Stomach (tissue), 9 donors: ENCODE results near the gene EFCAB9. TPM values are rescaled to one million over a fixed set of nuclear protein-coding genes. Genes with fewer than 3 reads are reported as not detected.

Source experiments
- DNase-seq, 2 donors: peaks; one replicate each; pipeline versions ENCODE4 v3.0.0 to v3.0.0-alpha.2; 2013 to 2019
- H3K27ac ChIP-seq, 5 donors: fragments of 200-600 bp in 4 of 5; sonication (generic) in 4 of 5; one replicate each; pipeline ENCODE4 v1.5.1; 2013 to 2019; ENCODE audit warnings: mild to moderate bottlenecking in 1 of 5, moderate library complexity in 1 of 5
- H3K27me3 ChIP-seq, 3 donors: fragments of 200-600 bp; sonication (generic); one replicate each; pipeline ENCODE4 v1.5.1; 2017 to 2019; ENCODE audit warnings: mixed run types in 1 of 3
- H3K36me3 ChIP-seq, 4 donors: fragments of 200-600 bp; sonication (generic); 1 replicate in 3 of 4; 2 replicates in 1 of 4; pipeline ENCODE4 v1.5.1; 2016 to 2019
- H3K4me1 ChIP-seq, 4 donors: fragments of 200-600 bp; sonication (generic); one replicate each; pipeline ENCODE4 v1.5.1; 2016 to 2019
- H3K4me3 ChIP-seq, 4 donors: fragments of 200-600 bp; sonication (generic) in 3 of 4; one replicate each; pipeline ENCODE4 v1.5.1; 2016 to 2019; ENCODE audit warnings: mild to moderate bottlenecking in 1 of 4
- H3K9me3 ChIP-seq, 4 donors: fragments of 200-600 bp; sonication (generic); one replicate each; pipeline ENCODE4 v1.5.1; 2016 to 2019
- CTCF ChIP-seq, 7 experiments: fragments of 450-650 bp in 4 of 7; fragments of 200-600 bp in 3 of 7; sonication (generic) in 3 of 7; IDR thresholded peaks; one replicate each; pipeline ENCODE4 v1.5.1; 2016 to 2019; ENCODE audit warnings: antibody characterized with exemption in 7 of 7, control low read depth in 2 of 7, mild to moderate bottlenecking in 1 of 7
- EP300 ChIP-seq: sonication (generic); formaldehyde crosslinking; IDR thresholded peaks from one replicate; pipeline ENCODE4 v1.6.1; 2017; ENCODE audit warnings: antibody characterized with exemption
- POLR2A ChIP-seq, 4 donors: fragments of 450-650 bp; IDR thresholded peaks; one replicate each; pipeline ENCODE4 v1.6.1; 2016; ENCODE audit warnings: antibody characterized with exemption in 4 of 4, control low read depth in 2 of 4, mild to moderate bottlenecking in 1 of 4, moderate library complexity in 1 of 4
- POLR2AphosphoS5 ChIP-seq, 3 donors: sonication (generic); formaldehyde crosslinking; IDR thresholded peaks; one replicate each; pipeline ENCODE4 v1.6.1; 2016; ENCODE audit warnings: antibody characterized with exemption in 3 of 3
- WGBS, 5 donors: extraction: QIAGEN DNeasy Blood & Tissue Kit in 3 of 5; methylation state at CpG; one replicate each; pipeline versions ENCODE4 v1.1.5 to v1.1.7; 2013 to 2018; 5-methylcytosine and 5-hydroxymethylcytosine counted together
- intact Hi-C: fragments of 100-400 bp; cut with DNase I; formaldehyde crosslinking; loops from one replicate; pipeline ENCODE4 v1.15.1; 2023; ENCODE audit warnings: low total_unique reads
- polyA plus RNA-seq, 3 donors: library from polyadenylated mRNA; stranded (reverse); fragments of 200-250 nt; gene quantifications; one replicate each; pipeline ENCODE4 v1.2.3, GENCODE V29; 2013
- total RNA-seq, 5 donors: library from RNA; depleted of rRNA; stranded (reverse); fragments of >200 nt; gene quantifications; one replicate each; pipeline versions ENCODE4 v1.1.0 to v1.2.3, GENCODE V29; 2014 to 2016
- donor health status: healthy with polysubstance abuse.
- donor health status: Bipolar disorder and iron deficiency.
- donor health status: healthy.

The EFCAB9 gene
- total and polyA plus RNA-seq, 8 donors = not detected

- Histone ChIP-seq H3K4me1 (peaks cover 8 to 67% (median 30%) of the 10 kb centered on the region in 4 donors), H3K36me3 (peaks cover 0 to 1% (median 0%) of the 10 kb centered on the region in 4 donors), H3K27me3 (no peaks in the 10 kb centered on the region), H3K27ac (no peak overlapping the region), H3K4me3 (no peak overlapping the region), H3K9me3 (no peaks in the 10 kb centered on the region)
- DNase-seq = no peak
- 88 to 96% (median 94%) methylated on average over 8 of the region's 8 CpGs for WGBS, 5 donors
- TF ChIP-seq POLR2AphosphoS5 (IDR thresholded peaks at IDR 0.05) = no peak
- TF ChIP-seq EP300 = no peak
- no peak for TF ChIP-seq POLR2A (IDR thresholded peaks at IDR 0.05)
- no peak for TF ChIP-seq CTCF (IDR thresholded peaks at IDR 0.05)
- intact Hi-C loops = no loop called here
Measured at GRCh38 chr5:172171118-172171517, 22.9 kb upstream of the EFCAB9 start.

- 80 to 86% (median 84%) methylated on average over 12 of the region's 12 CpGs for WGBS, 5 donors
- Histone ChIP-seq H3K27me3 (no peaks in the 10 kb centered on the region), H3K4me1 (peaks cover 9 to 78% (median 34%) of the 10 kb centered on the region in 4 donors)
Measured at GRCh38 chr5:172172912-172173563, 20.9 kb upstream of the EFCAB9 start.

GRCh38 chr5:172173564-172174153, 20.3 kb upstream of the EFCAB9 start:
- 73 to 82% (median 80%) methylated on average over 9 to 12 of the region's 12 CpGs for WGBS, 5 donors
- H3K36me3 ChIP-seq = no peaks in the 10 kb centered on the region
- H3K4me1 ChIP-seq = peaks cover 15 to 78% (median 37%) of the 10 kb centered on the region in 4 donors
- intact Hi-C loops = no loop called here
- H3K4me3 ChIP-seq = peak overlapping the region in 1 of 4 donors; percentile 31
- peak overlapping the region in 4 of 5 donors; percentile 72 to 83 (median 78) for H3K27ac ChIP-seq
- H3K9me3 ChIP-seq = no peaks in the 10 kb centered on the region
- no peak for DNase-seq
- TF ChIP-seq POLR2AphosphoS5 (IDR thresholded peaks at IDR 0.05) (no peak), EP300 (no peak), POLR2A (IDR thresholded peaks at IDR 0.05) (no peak), CTCF (IDR thresholded peaks at IDR 0.05) (no peak)
- H3K27me3 ChIP-seq = no peaks in the 10 kb centered on the region

More at GRCh38 chr5:172172912-172173563, 20.9 kb upstream of the EFCAB9 start:
- H3K36me3 ChIP-seq = no peaks in the 10 kb centered on the region
- TF ChIP-seq POLR2AphosphoS5 (IDR thresholded peaks at IDR 0.05) = no peak
- no peak for TF ChIP-seq POLR2A (IDR thresholded peaks at IDR 0.05)
- no peak for TF ChIP-seq EP300
- TF ChIP-seq CTCF (IDR thresholded peaks at IDR 0.05) = no peak
- no peaks in the 10 kb centered on the region for H3K9me3 ChIP-seq
- peak overlapping the region in 2 of 5 donors; percentile 81 to 83 for H3K27ac ChIP-seq
- H3K4me3 ChIP-seq = no peak overlapping the region
- intact Hi-C loops = no loop called here
- DNase-seq = no peak

- TF ChIP-seq EP300 (no peak), POLR2AphosphoS5 (IDR thresholded peaks at IDR 0.05) (peak in 1 of 3 donors; percentile 26)
- Histone ChIP-seq H3K4me1 (peaks cover 20 to 81% (median 48%) of the 10 kb centered on the region in 4 donors), H3K27ac (peak overlapping the region in 4 of 5 donors; percentile 72 to 83 (median 78)), H3K4me3 (peak overlapping the region; percentile 27 to 40 (median 36)), H3K9me3 (no peaks in the 10 kb centered on the region), H3K27me3 (no peaks in the 10 kb centered on the region), H3K36me3 (no peaks in the 10 kb centered on the region)
- WGBS, 5 donors = 42 to 65% (median 55%) methylated on average over 6 to 7 of the region's 7 CpGs
- intact Hi-C loops = no loop called here
- peak; percentile 63 to 82 for DNase-seq
Measured at GRCh38 chr5:172175263-172175719, 18.7 kb upstream of the EFCAB9 start.
